ENCODE measurements around the gene CYP1A2.
A peak's percentile ranks its signal among the peaks of the same experiment; 100 is the strongest.
"Not testable (repeated sequence)": the region's sequence is repeated elsewhere in the genome, so short reads cannot be mapped to it uniquely, and the experiment has no call there.

The CYP1A2 gene

GRCh38 chr15:74776821-74777768 lies 28.4 kb downstream of the CYP1A2 start:
- DNase-seq (ENCODE audit: low read depth in 2 of 2, low spot score in 1 of 2), result no peak

GRCh38 chr15:74777769-74778598 lies 29.3 kb downstream of the CYP1A2 start:
- DNase-seq (ENCODE audit: low read depth in 2 of 2, low spot score in 1 of 2), result no peak

DNA sequence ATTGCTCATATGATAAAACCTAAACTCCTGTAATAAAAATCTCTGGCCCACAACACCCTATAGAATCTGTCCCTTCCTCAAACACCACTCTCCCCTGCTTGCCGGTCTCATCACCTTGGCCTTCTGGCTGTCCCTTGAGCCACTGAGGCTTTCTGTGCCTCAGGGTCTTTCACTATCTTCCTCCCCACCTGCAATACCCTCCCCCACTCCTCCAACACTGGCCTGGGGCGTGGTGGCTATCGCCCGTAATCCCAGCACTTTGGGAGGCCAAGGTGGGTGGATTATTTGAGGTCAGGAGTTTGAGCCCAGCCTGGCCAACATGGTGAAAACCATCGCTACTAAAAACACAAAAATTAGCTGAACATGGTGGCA lies 29.9 kb downstream of the CYP1A2 start:
- DNase-seq (ENCODE audit: low read depth in 2 of 2, low spot score in 1 of 2), result no peak

GRCh38 chr15:74779162-74779648 lies 30.6 kb downstream of the CYP1A2 start:
- no peak for DNase-seq (ENCODE audit: low read depth in 2 of 2, low spot score in 1 of 2)

- DNase-seq (ENCODE audit: low read depth in 2 of 2, low spot score in 1 of 2), result no peak
Observed at GRCh38 chr15:74780523-74781430, 32.1 kb downstream of the CYP1A2 start.

DNA sequence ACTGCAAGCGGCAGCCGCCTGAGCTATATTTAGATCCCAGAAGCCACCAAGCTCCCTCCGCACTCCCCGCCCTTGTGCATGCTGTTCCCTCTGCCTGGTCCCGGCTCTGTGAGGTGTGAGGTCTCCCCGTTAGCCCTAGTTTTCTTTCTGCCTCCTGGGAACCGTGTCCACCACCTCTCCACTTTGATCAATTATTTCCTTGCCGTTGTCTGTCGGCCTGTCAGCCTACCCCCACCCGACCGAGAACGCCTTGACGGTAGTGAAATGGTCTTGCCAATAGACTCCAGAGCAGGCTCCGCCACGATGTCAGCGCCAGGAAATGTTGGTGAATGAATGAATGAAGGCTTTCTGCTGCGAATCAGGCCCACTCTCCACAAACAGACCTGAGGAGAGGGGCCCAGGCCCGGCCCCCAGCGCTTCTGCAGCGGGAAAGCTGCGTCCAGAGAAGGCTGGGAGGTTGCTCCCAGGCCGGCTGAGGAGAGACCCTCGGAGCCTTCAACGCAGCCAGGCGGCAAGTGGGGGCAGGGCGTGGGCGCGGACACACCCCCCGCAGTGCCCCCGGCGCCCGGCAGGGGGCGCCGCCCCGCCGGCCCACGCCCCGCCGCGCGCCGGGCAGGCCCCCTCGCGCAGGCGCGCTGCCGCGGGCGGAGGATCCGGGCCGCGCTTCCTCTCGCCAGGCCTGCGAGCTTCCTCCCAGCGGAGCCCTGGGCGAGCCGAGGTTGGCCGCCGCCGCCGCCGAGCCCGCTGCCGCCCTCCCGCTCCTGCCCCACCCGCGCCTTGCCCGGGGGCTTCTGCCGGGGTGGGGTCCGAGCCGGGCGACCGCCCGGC lies 33.0 kb downstream of the CYP1A2 start, which contains the start of gene CSK:
TSS of gene CSK (plus strand) at position 650 of the 828 bp plus-strand sequence. CDS start 16,218 bp downstream, outside the sequence.
- DNase-seq (ENCODE audit: low read depth in 2 of 2, low spot score in 1 of 2), result no peak

- no peak for DNase-seq (ENCODE audit: low read depth in 2 of 2, low spot score in 1 of 2)
Observed at GRCh38 chr15:74782259-74783071, 33.8 kb downstream of the CYP1A2 start.

- no peak for DNase-seq (ENCODE audit: low read depth in 2 of 2, low spot score in 1 of 2)
Observed at GRCh38 chr15:74783072-74783807, 34.6 kb downstream of the CYP1A2 start.

GRCh38 chr15:74783808-74784175 lies 35.1 kb downstream of the CYP1A2 start:
- DNase-seq (ENCODE audit: low read depth in 2 of 2, low spot score in 1 of 2), result no peak

DNA sequence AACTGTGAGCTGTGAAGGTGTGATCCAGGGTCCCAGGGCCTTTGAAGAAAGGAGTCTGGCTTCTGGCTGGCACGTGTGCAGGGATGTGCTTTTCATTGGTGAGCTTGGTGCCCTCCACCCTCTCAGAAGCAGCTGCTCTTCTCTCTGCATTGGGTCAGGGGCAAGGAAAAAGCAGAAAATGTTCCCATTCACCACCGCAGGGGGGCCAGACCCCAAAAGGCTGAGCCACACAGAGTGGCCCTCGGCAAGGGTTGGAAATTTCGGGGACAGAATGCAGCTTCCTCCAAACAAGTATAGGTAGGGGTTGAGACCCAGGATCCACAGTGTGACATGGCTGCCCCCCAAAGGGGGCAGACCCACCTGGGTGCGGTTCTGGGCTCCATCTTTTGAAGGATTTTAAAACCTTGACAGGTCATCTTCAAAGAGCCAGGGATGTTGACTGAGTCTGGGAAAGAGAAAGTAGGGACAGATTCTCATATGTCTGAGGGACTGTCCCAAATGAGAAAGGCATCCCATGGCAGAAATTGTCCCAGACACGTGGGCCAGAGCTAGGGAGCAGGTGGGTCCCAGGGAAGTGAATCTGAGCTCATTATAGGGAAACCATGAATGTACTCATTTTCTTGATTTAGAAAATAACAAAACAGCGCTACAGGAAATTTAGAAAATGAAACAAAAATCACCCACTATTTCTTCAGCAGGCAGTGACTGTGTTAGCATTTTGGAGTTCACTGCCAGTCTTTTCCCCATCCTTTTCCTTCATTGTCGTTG lies 36.0 kb downstream of the CYP1A2 start:
- DNase-seq (ENCODE audit: low read depth in 2 of 2, low spot score in 1 of 2), result no peak

DNA sequence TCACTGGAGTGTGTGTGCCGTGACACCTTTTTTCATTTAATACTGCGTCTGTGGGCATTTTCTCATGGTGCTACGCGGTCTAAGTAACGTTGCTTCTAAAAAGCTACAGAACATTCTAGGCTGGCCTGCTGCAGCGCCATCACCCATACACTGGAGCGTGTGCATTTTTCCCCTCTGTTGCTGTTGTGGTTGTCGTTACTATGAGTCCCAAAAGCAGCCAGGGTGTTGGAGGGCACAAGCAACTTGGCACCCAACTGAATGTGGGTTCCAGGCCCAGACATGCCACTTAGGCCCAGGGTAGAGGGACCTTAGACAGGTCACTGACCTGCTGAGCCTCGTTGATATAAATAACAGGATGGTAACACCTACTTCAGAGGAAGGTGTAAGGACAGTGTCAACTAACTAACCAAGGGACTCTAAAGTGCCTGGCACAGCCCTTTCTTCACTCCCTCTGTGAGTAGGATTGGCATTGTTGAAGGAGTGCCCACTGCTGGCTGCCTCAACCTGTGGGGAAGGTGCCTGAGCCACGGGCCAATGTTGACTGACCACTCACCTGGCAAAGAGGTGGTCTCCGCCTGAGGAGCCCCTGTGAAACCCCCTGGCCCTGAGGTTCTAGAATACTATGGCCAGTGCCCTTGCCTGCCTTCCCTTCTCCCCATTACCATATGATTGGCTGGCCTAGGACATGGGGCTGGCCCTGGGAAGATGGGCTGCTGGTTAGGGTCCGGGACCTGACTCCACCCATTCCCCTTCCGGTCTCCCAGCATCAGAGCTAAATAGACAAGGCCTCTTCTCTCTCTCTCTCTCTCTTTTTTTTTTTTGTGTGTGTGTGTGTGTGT lies 36.8 kb downstream of the CYP1A2 start:
- DNase-seq (ENCODE audit: low read depth in 2 of 2, low spot score in 1 of 2), result no peak

DNA sequence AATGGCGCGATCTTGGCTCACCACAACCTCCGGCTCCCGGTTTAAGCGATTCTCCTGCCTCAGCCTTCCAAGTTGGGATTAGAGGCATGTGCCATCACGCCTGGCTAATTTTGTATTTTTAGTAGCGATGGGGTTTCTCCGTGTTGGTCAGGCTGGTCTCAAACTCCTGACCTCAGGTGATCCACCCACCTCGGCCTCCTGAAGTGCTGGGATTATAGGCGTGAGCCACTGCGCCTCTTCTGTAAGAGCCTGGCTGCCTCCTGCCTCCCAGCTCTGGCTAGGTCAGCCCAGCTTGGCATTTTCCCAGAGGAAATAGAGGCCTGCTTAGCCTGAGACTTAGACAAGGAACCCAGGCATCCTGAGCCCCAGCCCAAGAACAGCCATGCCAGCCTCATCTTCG lies 37.4 kb downstream of the CYP1A2 start:
- not testable (repeated sequence) for DNase-seq (ENCODE audit: low read depth in 2 of 2, low spot score in 1 of 2)

GRCh38 chr15:74786551-74787165 lies 38.0 kb downstream of the CYP1A2 start:
- no peak for DNase-seq (ENCODE audit: low read depth in 2 of 2, low spot score in 1 of 2)

DNA sequence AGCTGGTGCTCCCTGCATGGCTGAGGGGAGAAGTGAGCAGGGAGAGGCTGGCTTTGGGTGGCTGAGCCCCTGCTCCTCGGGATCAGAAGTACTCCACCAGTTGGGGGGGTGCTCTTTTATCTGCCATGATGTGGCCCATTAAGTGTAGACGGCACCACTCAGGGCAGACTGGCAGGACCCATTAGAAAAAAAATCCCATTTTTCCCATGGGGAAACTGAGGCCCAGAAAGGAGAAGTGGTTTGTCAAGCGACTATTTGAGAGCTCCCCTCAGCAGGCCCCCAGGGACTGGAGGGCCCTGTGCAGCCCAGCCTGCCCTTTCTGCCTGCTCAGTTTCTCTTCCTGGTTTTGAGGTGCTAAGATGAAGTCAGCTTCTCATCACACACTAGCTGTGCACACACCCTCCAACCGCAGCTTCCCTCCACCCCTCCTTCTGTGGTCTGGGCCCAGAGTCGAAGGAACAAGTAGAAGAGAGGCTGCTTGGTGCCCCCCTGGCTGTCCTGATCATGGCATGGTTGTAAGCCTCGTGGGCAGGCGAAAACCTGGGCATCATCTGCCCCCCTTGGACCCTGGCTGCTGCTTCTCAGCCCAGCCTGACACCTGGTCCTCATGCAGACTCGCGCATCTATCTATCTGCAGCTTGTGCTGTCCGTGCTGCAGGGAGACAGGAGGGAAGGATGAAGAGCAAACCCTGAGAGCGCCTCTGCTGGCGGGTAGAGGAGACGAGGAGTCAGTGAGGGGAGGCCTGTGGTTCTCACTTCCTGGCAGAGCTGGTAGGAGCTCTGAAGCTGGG lies 38.8 kb downstream of the CYP1A2 start:
- DNase-seq (ENCODE audit: low read depth in 2 of 2, low spot score in 1 of 2), result peak; percentile 72 to 85

DNA sequence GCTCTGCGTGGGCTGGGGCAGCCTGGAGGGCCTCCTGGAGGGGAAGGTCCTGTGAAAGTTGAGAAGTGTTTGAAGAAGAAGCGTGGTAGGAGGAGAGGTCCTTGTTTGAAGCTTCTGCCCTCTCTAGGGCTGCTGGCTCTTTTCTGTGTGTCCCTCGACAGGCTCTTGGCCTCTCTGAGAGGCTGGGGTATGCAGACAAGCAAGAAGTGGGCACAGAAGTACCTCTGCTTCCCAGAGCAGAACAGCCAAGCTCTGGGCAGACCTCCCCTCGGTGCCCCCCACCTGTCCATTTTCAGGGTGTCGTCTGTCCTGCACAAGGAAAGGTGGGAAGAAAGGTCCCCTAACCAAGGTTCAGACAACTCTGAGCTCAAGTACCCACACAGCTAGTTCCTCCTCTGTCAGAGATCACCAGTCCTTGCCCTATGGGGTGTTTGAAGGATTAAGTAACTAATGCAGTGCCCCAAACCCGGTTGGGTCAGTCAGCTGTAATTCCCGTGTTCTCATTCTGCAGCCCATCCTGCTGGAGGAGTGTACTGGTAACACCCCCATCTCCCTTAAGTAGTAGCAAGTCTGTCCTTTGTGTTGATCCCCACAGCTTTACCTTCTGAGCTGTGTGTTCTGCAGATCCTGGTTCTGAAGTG lies 39.5 kb downstream of the CYP1A2 start:
- DNase-seq (ENCODE audit: low read depth in 2 of 2, low spot score in 1 of 2), result no peak
